Right renal cortex interstitium (tissue), 3 donors: Measurements from ENCODE around the gene HACE1. TPM values are rescaled to one million over a fixed set of nuclear protein-coding genes. Genes with fewer than 3 reads are reported as not detected.
"Not testable (repeated sequence)": the region's sequence is repeated elsewhere in the genome, so short reads cannot be mapped to it uniquely, and the experiment has no call there.

ENCODE experiments used
- DNase-seq, 3 donors: peaks; one replicate each; pipeline ENCODE4 v3.0.0-alpha.2; 2013; ENCODE audit warnings: low read depth in 3 of 3, low spot score in 2 of 3
- polyA plus RNA-seq, 3 donors: library from polyadenylated mRNA; unstranded; fragments of 120-200 nt; gene quantifications; one replicate each; pipeline ENCODE4 v1.2.1, GENCODE V29; 2013; ENCODE audit not compliant: insufficient read length in 3 of 3

HACE1 gene
- polyA plus RNA-seq, 3 donors: 20.8 to 23.9 (median 23.3) TPM

- no peak for DNase-seq
Measured at GRCh38 chr6:104753251-104753650, 106.5 kb downstream of the HACE1 start.

- no peak for DNase-seq
Measured at GRCh38 chr6:104750449-104750848, 109.3 kb downstream of the HACE1 start.

GRCh38 chr6:104739124-104739523, 120.6 kb downstream of the HACE1 start:
- not testable (repeated sequence) for DNase-seq

GRCh38 chr6:104737567-104737966, 122.2 kb downstream of the HACE1 start:
- not testable (repeated sequence) for DNase-seq

GRCh38 chr6:104736545-104736944, 123.2 kb downstream of the HACE1 start:
- no peak for DNase-seq

GRCh38 chr6:104730450-104730849, 129.3 kb downstream of the HACE1 start:
- DNase-seq: no peak

- no peak for DNase-seq
Measured at GRCh38 chr6:104729433-104729832, 130.3 kb downstream of the HACE1 start.

GRCh38 chr6:104728448-104728847, 131.3 kb downstream of the HACE1 start:
- DNase-seq: no peak

- no peak for DNase-seq
Measured at GRCh38 chr6:104718672-104719071, 141.0 kb downstream of the HACE1 start.

GRCh38 chr6:104716858-104717257, 142.9 kb downstream of the HACE1 start:
- DNase-seq: no peak

- no peak for DNase-seq
Measured at GRCh38 chr6:104714796-104715195, 144.9 kb downstream of the HACE1 start.

GRCh38 chr6:104713982-104714381, 145.7 kb downstream of the HACE1 start:
- no peak for DNase-seq

GRCh38 chr6:104711371-104711770, 148.3 kb downstream of the HACE1 start:
- DNase-seq: no peak

GRCh38 chr6:104710543-104711335, 149.0 kb downstream of the HACE1 start:
- no peak for DNase-seq

- DNase-seq: no peak
Measured at GRCh38 chr6:104705916-104706442, 153.7 kb downstream of the HACE1 start.

GRCh38 chr6:104705095-104705707, 154.5 kb downstream of the HACE1 start:
- DNase-seq: no peak

GRCh38 chr6:104704191-104704590, 155.5 kb downstream of the HACE1 start:
- no peak for DNase-seq

- no peak for DNase-seq
Measured at GRCh38 chr6:104702126-104702841, 157.4 kb downstream of the HACE1 start.

GRCh38 chr6:104700371-104701185, 159.1 kb downstream of the HACE1 start:
- DNase-seq: no peak

GRCh38 chr6:104699593-104700329, 160.0 kb downstream of the HACE1 start:
- DNase-seq: no peak
